ENCODE data around the gene CALB2. TPM values are rescaled to one million over a fixed set of nuclear protein-coding genes. Genes with fewer than 3 reads are reported as not detected.

The CALB2 gene
- total RNA-seq, 1 experiment from 2014 or later, result 0.85 TPM

- no peak overlapping the region for H3K9ac ChIP-seq (ENCODE audit: extremely low read depth, insufficient read length, low read length)
- H3K27ac Mint-ChIP-seq, result no peak overlapping the region
- DNase-seq, result no peak
Measured at GRCh38 chr16:71402674-71403073, 44.2 kb downstream of the CALB2 start.

More at GRCh38 chr16:71402674-71403073, 44.2 kb downstream of the CALB2 start:
- no peak overlapping the region for H3K23ac ChIP-seq (ENCODE audit: insufficient read length, low read depth, low read length)
- no peaks in the 10 kb centered on the region; the same call in 1 of the 2 replicates for H3K4me1 ChIP-seq (ENCODE audit: insufficient read depth, low read length)
- H3K79me1 ChIP-seq (ENCODE audit: insufficient read depth, low read depth, low read length, poor library complexity, severe bottlenecking), result no peaks in the 10 kb centered on the region
- H2BK120ac ChIP-seq (ENCODE audit: low read depth, low read length, poor library complexity, severe bottlenecking), result no peak overlapping the region
- peaks cover 0 to 5% (median 3%) of the 10 kb centered on the region in 3 experiments; a peak in 3 of 7 replicates for H3K36me3 Mint-ChIP-seq (ENCODE audit: insufficient read depth in 1 of 3, low read depth in 3 of 3)
- H3K14ac ChIP-seq (ENCODE audit: insufficient read depth, low read length), result no peak overlapping the region
- no peak overlapping the region for H3K27ac ChIP-seq (ENCODE audit: insufficient read length, low read depth, low read length)
- no peak overlapping the region for H2AFZ ChIP-seq (ENCODE audit: low read length)
- H4K5ac ChIP-seq (ENCODE audit: insufficient read length, low read depth, low read length), result no peak overlapping the region
- TF ChIP-seq CTCF (conservative IDR thresholded peaks at IDR 0.05), result no peak
- no peak overlapping the region for H3K4me3 Mint-ChIP-seq
- peaks cover 12 to 15% of the 10 kb centered on the region in 2 experiments; a peak in 4 of 5 replicates for H3K9me3 Mint-ChIP-seq
- H3K79me2 ChIP-seq (ENCODE audit: insufficient read depth, low read length), result no peaks in the 10 kb centered on the region
- no peak overlapping the region for H3K18ac ChIP-seq (ENCODE audit: insufficient read length, low read depth, low read length)
- H3K27me3 Mint-ChIP-seq (ENCODE audit: low read depth), result peaks cover 14% of the 10 kb centered on the region
- no peak overlapping the region for H4K91ac ChIP-seq (ENCODE audit: insufficient read length, low read depth, low read length)
- H3K4ac ChIP-seq (ENCODE audit: low read depth, low read length), result no peak overlapping the region
- no peak overlapping the region for H4K8ac ChIP-seq (replicated peaks; ENCODE audit: insufficient read length, low read depth, low read length)
- peaks cover 23 to 25% of the 10 kb centered on the region in 2 experiments for H3K4me1 Mint-ChIP-seq
- H3K9me3 ChIP-seq (ENCODE audit: control insufficient read depth, low read depth, low read length), result no peaks in the 10 kb centered on the region
- H2BK20ac ChIP-seq (ENCODE audit: low read depth, low read length, poor library complexity, severe bottlenecking), result no peak overlapping the region
- no peak overlapping the region for H3T11ph ChIP-seq (ENCODE audit: low read length)
- no peak overlapping the region for H2BK12ac ChIP-seq (ENCODE audit: insufficient read length, low read depth, low read length)
- H3K4me2 ChIP-seq (ENCODE audit: insufficient read depth, insufficient read length, low read length), result no peak overlapping the region
- H2AK5ac ChIP-seq (ENCODE audit: insufficient read length, low read length), result no peak overlapping the region
- no peak overlapping the region for H2BK5ac ChIP-seq (ENCODE audit: insufficient read length, low read length)
- no peaks in the 10 kb centered on the region for H3K27me3 ChIP-seq (ENCODE audit: insufficient read depth, low read length)
- no peaks in the 10 kb centered on the region for H4K20me1 ChIP-seq (ENCODE audit: control insufficient read depth, insufficient read depth, insufficient read length)
- no peaks in the 10 kb centered on the region for H3K23me2 ChIP-seq (ENCODE audit: insufficient read length, low read depth, low read length, poor library complexity, severe bottlenecking)
- WGBS (ENCODE audit: extremely low coverage, insufficient read length, low lambda C conversion rate), result no CpG with 5 or more reads among the region's 11 CpGs
- no peak overlapping the region for H2BK15ac ChIP-seq (ENCODE audit: low read depth, low read length)
- H3K56ac ChIP-seq (ENCODE audit: insufficient read length, low read depth, low read length), result no peak overlapping the region
